H1 (cell line): Measurements from ENCODE around the gene UQCRC2. TPM values are rescaled to one million over a fixed set of nuclear protein-coding genes. Genes with fewer than 3 reads are reported as not detected.

ENCODE experiments used
- CTCF ChIA-PET: fragments of 300-600 bp; sonication (Branson Sonifier 250); formaldehyde crosslinking; loops from one replicate; lab custom pipeline; 2021; ENCODE audit not compliant: partially characterized antibody; lab: Charles Lee
- POLR2A ChIA-PET: fragments of 300-600 bp; sonication (Branson Sonifier 250); formaldehyde crosslinking; loops from one replicate; lab custom pipeline; 2021; ENCODE audit warnings: inconsistent platforms; ENCODE audit not compliant: partially characterized antibody; lab: Charles Lee
- DNase-seq, 2 experiments: peaks; one replicate each; pipeline versions ENCODE4 v3.0.0 to v3.0.0-alpha.2; 2010 to 2022; ENCODE audit warnings: low spot score in 2 of 2, low read depth in 1 of 2, mixed read lengths in 1 of 2
- FAIRE-seq: peaks from 2 replicates; lab custom pipeline; 2011; peaks lifted over from hg19 to GRCh38; lab: Jason Lieb, UNC
- H2AFZ ChIP-seq: 2 replicates; pipeline ENCODE4 v1.8.1; 2012; ENCODE audit warnings: low read length, inconsistent platforms
- H2AK5ac ChIP-seq: 2 replicates; pipeline ENCODE4 v1.6.1; 2013; ENCODE audit warnings: low read depth, low read length
- H2BK120ac ChIP-seq: replicated peaks from 2 replicates; pipeline ENCODE3; 2013; ENCODE audit warnings: low read depth, low read length, inconsistent platforms
- H2BK12ac ChIP-seq: 2 replicates; pipeline ENCODE4 v1.6.1; 2013; ENCODE audit warnings: low read depth, low read length
- H2BK15ac ChIP-seq: 2 replicates; pipeline ENCODE4 v1.6.1; 2013; ENCODE audit warnings: low read length
- H2BK20ac ChIP-seq: 2 replicates; pipeline ENCODE4 v1.6.1; 2013; ENCODE audit warnings: low read length
- H2BK5ac ChIP-seq: 2 replicates; pipeline ENCODE4 v1.6.1; 2013; ENCODE audit warnings: low read depth, low read length
- H3K14ac ChIP-seq: 2 replicates; pipeline ENCODE4 v1.6.1; 2013; ENCODE audit warnings: inconsistent platforms; ENCODE audit not compliant: insufficient read length
- H3K18ac ChIP-seq: 2 replicates; pipeline ENCODE4 v1.6.1; 2013; ENCODE audit warnings: low read length; ENCODE audit errors: extremely low read depth
- H3K23ac ChIP-seq: 2 replicates; pipeline ENCODE4 v1.6.1; 2013; ENCODE audit warnings: inconsistent platforms; ENCODE audit not compliant: insufficient read length
- H3K23me2 ChIP-seq: 2 replicates; pipeline ENCODE4 v1.6.1; 2013; ENCODE audit warnings: low read depth, low read length
- H3K27ac ChIP-seq: 2 replicates; pipeline ENCODE4 v1.6.1; 2011; ENCODE audit warnings: low read depth, low read length, inconsistent platforms
- H3K27me3 ChIP-seq, 4 experiments: replicated peaks in 1 of 4; 1 replicate in 1 of 4; 2 replicates in 3 of 4; pipeline versions ENCODE4 v1.6.1 to v1.8.1; 2011 to 2013; ENCODE audit warnings: low read length in 3 of 4, mild to moderate bottlenecking in 3 of 4, inconsistent platforms in 2 of 4, mixed read lengths in 2 of 4, moderate library complexity in 1 of 4; ENCODE audit not compliant: control insufficient read depth in 3 of 4, insufficient read depth in 3 of 4; ENCODE audit errors: extremely low read depth in 1 of 4
- H3K36me3 ChIP-seq, 4 experiments: 2 replicates each; pipeline versions ENCODE4 v1.6.1 to v1.8.1; 2011 to 2013; ENCODE audit warnings: mild to moderate bottlenecking in 4 of 4, low read length in 3 of 4, moderate library complexity in 2 of 4, control low read depth in 1 of 4, inconsistent platforms in 1 of 4; ENCODE audit not compliant: insufficient read depth in 4 of 4, control insufficient read depth in 2 of 4
- H3K4ac ChIP-seq: replicated peaks from 2 replicates; pipeline ENCODE3; 2013; ENCODE audit warnings: low read length, low read depth, mixed read lengths, inconsistent platforms; ENCODE audit not compliant: insufficient read length
- H3K4me1 ChIP-seq, 4 experiments: replicated peaks in 1 of 4; 1 replicate in 1 of 4; 2 replicates in 3 of 4; pipeline versions ENCODE4 v1.6.1 to v1.8.1; 2011 to 2013; ENCODE audit warnings: low read length in 3 of 4, inconsistent platforms in 2 of 4, mixed read lengths in 1 of 4; ENCODE audit not compliant: insufficient read depth in 4 of 4, control insufficient read depth in 3 of 4
- H3K4me2 ChIP-seq, 2 experiments: 2 replicates each; pipeline versions ENCODE4 v1.6.1 to v1.8.1; 2011 to 2013; ENCODE audit warnings: low read depth in 2 of 2, low read length in 2 of 2, control low read depth in 1 of 2, inconsistent platforms in 1 of 2, mild to moderate bottlenecking in 1 of 2; ENCODE audit not compliant: insufficient read depth in 1 of 2
- H3K4me3 ChIP-seq, 4 experiments: fragments of 200-600, 300-600 bp in 1 of 4; sonication (generic), shearing (Covaris generic), sonication (Bioruptor Twin) in 1 of 4; 2 replicates each; pipeline versions ENCODE4 v1.5.1 to v1.8.1; 2011 to 2016; ENCODE audit warnings: low read length in 4 of 4, low read depth in 3 of 4, control low read depth in 2 of 4, inconsistent platforms in 2 of 4, mild to moderate bottlenecking in 2 of 4, mixed read lengths in 1 of 4, moderate library complexity in 1 of 4; ENCODE audit not compliant: insufficient read depth in 2 of 4; ENCODE audit errors: extremely low read depth in 1 of 4
- H3K56ac ChIP-seq: replicated peaks from 2 replicates; pipeline ENCODE3; 2013; ENCODE audit warnings: low read depth, mild to moderate bottlenecking, mixed read lengths, low read length, inconsistent platforms; ENCODE audit not compliant: insufficient read length
- H3K79me1 ChIP-seq: 2 replicates; pipeline ENCODE4 v1.6.1; 2013; ENCODE audit warnings: low read depth, low read length, control low read depth
- H3K79me2 ChIP-seq, 2 experiments: 2 replicates each; pipeline versions ENCODE4 v1.6.1 to v1.8.1; 2012 to 2013; ENCODE audit warnings: low read length in 2 of 2, mild to moderate bottlenecking in 2 of 2, inconsistent platforms in 1 of 2; ENCODE audit not compliant: insufficient read depth in 2 of 2, control insufficient read depth in 1 of 2
- H3K9ac ChIP-seq, 4 experiments: replicated peaks in 1 of 4; 1 replicate in 1 of 4; 2 replicates in 3 of 4; pipeline versions ENCODE4 v1.6.1 to v1.8.1; 2011 to 2013; ENCODE audit warnings: low read depth in 3 of 4, low read length in 3 of 4, control low read depth in 2 of 4, mild to moderate bottlenecking in 2 of 4, moderate library complexity in 2 of 4, inconsistent platforms in 1 of 4; ENCODE audit errors: extremely low read depth in 1 of 4
- H3K9me3 ChIP-seq, 2 experiments: 2 replicates each; pipeline versions ENCODE4 v1.6.1 to v1.8.1; 2012 to 2013; ENCODE audit warnings: mild to moderate bottlenecking in 2 of 2, moderate library complexity in 2 of 2, control low read depth in 1 of 2, inconsistent platforms in 1 of 2, low read depth in 1 of 2, low read length in 1 of 2, mixed read lengths in 1 of 2; ENCODE audit not compliant: insufficient read depth in 2 of 2
- H4K20me1 ChIP-seq, 2 experiments: replicated peaks in 1 of 2; 2 replicates each; pipeline versions ENCODE3 to v1.8.1; 2011 to 2013; ENCODE audit warnings: inconsistent platforms in 2 of 2, low read length in 2 of 2, mild to moderate bottlenecking in 1 of 2; ENCODE audit not compliant: insufficient read depth in 2 of 2, control insufficient read depth in 1 of 2
- H4K5ac ChIP-seq: 2 replicates; pipeline ENCODE4 v1.6.1; 2013; ENCODE audit warnings: low read length, low read depth, mixed read lengths, inconsistent platforms; ENCODE audit not compliant: insufficient read length
- H4K8ac ChIP-seq: 2 replicates; pipeline ENCODE4 v1.8.0; 2013; ENCODE audit warnings: mild to moderate bottlenecking, moderate library complexity, low read length, inconsistent platforms; ENCODE audit not compliant: insufficient read depth; ENCODE audit errors: extremely low read depth
- H4K91ac ChIP-seq: replicated peaks from 2 replicates; pipeline ENCODE3; 2013; ENCODE audit warnings: low read length, mixed read lengths, inconsistent platforms; ENCODE audit not compliant: insufficient read length
- CEBPB ChIP-seq: IDR thresholded peaks from 2 replicates; pipeline ENCODE4 v1.6.1; 2012; ENCODE audit warnings: low read depth, low read length
- KDM5A ChIP-seq: fragments of 200-600 bp; IDR thresholded peaks from 2 replicates; pipeline ENCODE4 v1.7.1; 2012; ENCODE audit warnings: mild to moderate bottlenecking, low read length, inconsistent platforms, mixed read lengths
- MAFK ChIP-seq: IDR thresholded peaks from 2 replicates; pipeline ENCODE4 v1.6.1; 2012; ENCODE audit warnings: low read depth, mild to moderate bottlenecking, improper control_type of control experiment, low read length
- NANOG ChIP-seq: IDR thresholded peaks from 2 replicates; pipeline ENCODE4 v1.6.1; 2011; ENCODE audit warnings: low read length, low read depth, mild to moderate bottlenecking, inconsistent platforms; ENCODE audit not compliant: insufficient read depth, poor library complexity, severe bottlenecking
- SAP30 ChIP-seq: fragments of 300-600 bp; sonication (generic); IDR thresholded peaks from 2 replicates; pipeline ENCODE4 v1.7.1; 2012; ENCODE audit warnings: low read length, moderate library complexity, mild to moderate bottlenecking, inconsistent platforms; ENCODE audit not compliant: insufficient read depth, insufficient replicate concordance
- WGBS, 2 experiments: shearing (Covaris generic) in 1 of 2; methylation state at CpG; one replicate each; pipeline versions ENCODE4 v1.1.6 to v1.1.7; 2013 to 2015; ENCODE audit warnings: low lambda C conversion rate in 2 of 2, mixed read lengths in 2 of 2, inconsistent platforms in 1 of 2, low coverage in 1 of 2, missing lambda C conversion rate in 1 of 2; ENCODE audit not compliant: insufficient replicate concordance in 2 of 2, insufficient coverage in 1 of 2, insufficient read length in 1 of 2; ENCODE audit errors: extremely low coverage in 1 of 2, missing lambda C conversion rate in 1 of 2; 5-methylcytosine and 5-hydroxymethylcytosine counted together
- polyA plus RNA-seq, 7 experiments: library from polyadenylated mRNA; depleted of rRNA in 3 of 7; stranded (reverse) in 5 of 7; unstranded in 2 of 7; fragments of >200 nt in 5 of 7; fragments of 200-250 nt in 2 of 7; gene quantifications; 1 replicate in 5 of 7; 2 replicates in 1 of 7; 4 replicates in 1 of 7; pipeline versions ENCODE4 v1.2.1 to v1.2.3, GENCODE V29; 2011 to 2013; ENCODE audit warnings: missing spikeins in 2 of 7, mixed read lengths in 2 of 7
- total RNA-seq: library from RNA; stranded (reverse); fragmentation: NEBNext Ultra II Directional; extraction: Animal tissue kit (Norgen Biotek cat#: 25700); gene quantifications from 2 replicates; pipeline ENCODE4 v1.2.1, GENCODE V29; 2021

Gene UQCRC2
- total and polyA plus RNA-seq, 2 of the 8 experiments (the other 6 are each of a cell fraction or from before 2014, with no cell fraction given), result 94.4 to 182 TPM

DNA sequence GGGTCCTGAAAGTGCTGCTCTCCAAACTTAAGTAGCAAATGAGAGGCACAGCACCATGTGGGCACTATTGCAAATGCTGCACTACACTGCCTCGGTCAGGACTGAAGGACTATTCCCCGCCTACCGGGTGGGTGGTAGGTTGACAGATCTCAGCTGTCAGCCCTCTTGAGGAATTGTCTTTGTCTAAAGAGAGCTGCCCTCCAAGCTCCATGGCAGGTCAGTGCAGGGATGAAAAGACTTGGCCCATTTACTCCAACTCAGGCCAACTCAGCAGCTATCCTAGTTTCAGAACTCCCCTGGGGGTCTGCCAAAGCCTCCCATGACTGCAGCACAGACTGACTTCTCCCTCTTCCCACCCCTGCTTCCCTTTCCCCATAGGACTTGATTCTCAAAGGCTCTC, 51.2 kb downstream of the UQCRC2 start:
- Histone ChIP-seq H2BK120ac (no peak overlapping the region), H3K4me3 (no peak overlapping the region), H2AFZ (no peak overlapping the region), H3K4me1 (peaks cover 0 to 6% (median 1%) of the 10 kb centered on the region in 4 experiments; a peak in 1 of 7 replicates), H4K91ac (no peak overlapping the region), H3K27ac (no peak overlapping the region), H3K56ac (no peak overlapping the region), H2BK5ac (no peak overlapping the region), H3K23me2 (peaks cover 8% of the 10 kb centered on the region; the same call in 1 of the 2 replicates), H3K9ac (no peak overlapping the region), H3K79me2 (peaks cover 0 to 4% of the 10 kb centered on the region in 2 experiments; a peak in 1 of 4 replicates), H4K8ac (no peak overlapping the region), H3K23ac (no peak overlapping the region), H3K9me3 (no peaks in the 10 kb centered on the region), H3K18ac (no peak overlapping the region), H2BK12ac (no peak overlapping the region), H3K14ac (no peak overlapping the region), H3K4me2 (no peak overlapping the region), H3K4ac (no peak overlapping the region), H2BK20ac (no peak overlapping the region), H3K36me3 (no peaks in the 10 kb centered on the region), H4K20me1 (no peaks in the 10 kb centered on the region), H2BK15ac (no peak overlapping the region), H2AK5ac (no peak overlapping the region), H4K5ac (no peak overlapping the region), H3K27me3 (0 out of 7 replicates have a peak, but pooled peaks cover 0 to 2% (median under 1%) of the 10 kb centered on the region in 4 experiments), H3K79me1 (no peaks in the 10 kb centered on the region)
- peak; percentile 32 for TF ChIP-seq SAP30
- TF ChIP-seq MAFK, result no peak
- TF ChIP-seq KDM5A, result no peak
- no peak for TF ChIP-seq CEBPB
- no peak for TF ChIP-seq NANOG
- DNase-seq (peak in 1 of 2 experiments; percentile 39), FAIRE-seq (no peak)
- ChIA-PET CTCF (interaction anchor here (0.6 to 19.4 kb wide), 11 partner anchors 15 to 347 kb away, joined by 3 to 247 read pairs (median 4); no protein-coding TSS in a partner anchor), POLR2A (no interaction called here)
- WGBS, 2 experiments, result 81% methylated on average over 3 of the region's 3 CpGs; no CpG with 5 or more reads in 1 of the 2 experiments
